Stomach (tissue), 9 donors: ENCODE data around the gene VWA2. TPM values are rescaled to one million over a fixed set of nuclear protein-coding genes. Genes with fewer than 3 reads are reported as not detected.

Experiments
- DNase-seq, 2 donors: peaks; one replicate each; pipeline versions ENCODE4 v3.0.0 to v3.0.0-alpha.2; 2013 to 2019
- H3K27ac ChIP-seq, 5 donors: fragments of 200-600 bp in 4 of 5; sonication (generic) in 4 of 5; one replicate each; pipeline ENCODE4 v1.5.1; 2013 to 2019; ENCODE audit warnings: mild to moderate bottlenecking in 1 of 5, moderate library complexity in 1 of 5
- H3K27me3 ChIP-seq, 3 donors: fragments of 200-600 bp; sonication (generic); one replicate each; pipeline ENCODE4 v1.5.1; 2017 to 2019; ENCODE audit warnings: mixed run types in 1 of 3
- H3K36me3 ChIP-seq, 4 donors: fragments of 200-600 bp; sonication (generic); 1 replicate in 3 of 4; 2 replicates in 1 of 4; pipeline ENCODE4 v1.5.1; 2016 to 2019
- H3K4me1 ChIP-seq, 4 donors: fragments of 200-600 bp; sonication (generic); one replicate each; pipeline ENCODE4 v1.5.1; 2016 to 2019
- H3K4me3 ChIP-seq, 4 donors: fragments of 200-600 bp; sonication (generic) in 3 of 4; one replicate each; pipeline ENCODE4 v1.5.1; 2016 to 2019; ENCODE audit warnings: mild to moderate bottlenecking in 1 of 4
- H3K9me3 ChIP-seq, 4 donors: fragments of 200-600 bp; sonication (generic); one replicate each; pipeline ENCODE4 v1.5.1; 2016 to 2019
- EP300 ChIP-seq: sonication (generic); formaldehyde crosslinking; IDR thresholded peaks from one replicate; pipeline ENCODE4 v1.6.1; 2017; ENCODE audit warnings: antibody characterized with exemption
- POLR2A ChIP-seq, 4 donors: fragments of 450-650 bp; IDR thresholded peaks; one replicate each; pipeline ENCODE4 v1.6.1; 2016; ENCODE audit warnings: antibody characterized with exemption in 4 of 4, control low read depth in 2 of 4, mild to moderate bottlenecking in 1 of 4, moderate library complexity in 1 of 4
- POLR2AphosphoS5 ChIP-seq, 3 donors: sonication (generic); formaldehyde crosslinking; IDR thresholded peaks; one replicate each; pipeline ENCODE4 v1.6.1; 2016; ENCODE audit warnings: antibody characterized with exemption in 3 of 3
- WGBS, 5 donors: extraction: QIAGEN DNeasy Blood & Tissue Kit in 3 of 5; methylation state at CpG; one replicate each; pipeline versions ENCODE4 v1.1.5 to v1.1.7; 2013 to 2018; 5-methylcytosine and 5-hydroxymethylcytosine counted together
- intact Hi-C: fragments of 100-400 bp; cut with DNase I; formaldehyde crosslinking; loops from one replicate; pipeline ENCODE4 v1.15.1; 2023; ENCODE audit warnings: low total_unique reads
- polyA plus RNA-seq, 3 donors: library from polyadenylated mRNA; stranded (reverse); fragments of 200-250 nt; gene quantifications; one replicate each; pipeline ENCODE4 v1.2.3, GENCODE V29; 2013
- total RNA-seq, 5 donors: library from RNA; depleted of rRNA; stranded (reverse); fragments of >200 nt; gene quantifications; one replicate each; pipeline versions ENCODE4 v1.1.0 to v1.2.3, GENCODE V29; 2014 to 2016
- TF ChIP-seq, protein P1 (sequence below), 7 experiments: fragments of 450-650 bp in 4 of 7; fragments of 200-600 bp in 3 of 7; sonication (generic) in 3 of 7; IDR thresholded peaks; one replicate each; pipeline ENCODE4 v1.5.1; 2016 to 2019; ENCODE audit warnings: antibody characterized with exemption in 7 of 7, control low read depth in 2 of 7, mild to moderate bottlenecking in 1 of 7
- donor health status: healthy with polysubstance abuse.
- donor health status: Bipolar disorder and iron deficiency.
- donor health status: healthy.

Gene VWA2
- total and polyA plus RNA-seq, 8 donors = 0.46 to 20.7 (median 5.8) TPM

- 59 to 74% (median 62%) methylated on average over 9 of the region's 9 CpGs for WGBS, 5 donors
- no peak for DNase-seq
- Histone ChIP-seq H3K9me3 (no peaks in the 10 kb centered on the region), H3K4me1 (peaks cover 10 to 23% (median 15%) of the 10 kb centered on the region in 4 donors), H3K27me3 (peaks cover 0 to 4% (median 0%) of the 10 kb centered on the region in 3 donors), H3K36me3 (peaks cover 0 to 37% (median 8%) of the 10 kb centered on the region in 4 donors), H3K4me3 (no peak overlapping the region), H3K27ac (no peak overlapping the region)
- intact Hi-C loops = loop anchor here (10.0 kb wide), 1 partner anchor 126 kb away; no protein-coding TSS in a partner anchor
- TF ChIP-seq, protein P1, sequence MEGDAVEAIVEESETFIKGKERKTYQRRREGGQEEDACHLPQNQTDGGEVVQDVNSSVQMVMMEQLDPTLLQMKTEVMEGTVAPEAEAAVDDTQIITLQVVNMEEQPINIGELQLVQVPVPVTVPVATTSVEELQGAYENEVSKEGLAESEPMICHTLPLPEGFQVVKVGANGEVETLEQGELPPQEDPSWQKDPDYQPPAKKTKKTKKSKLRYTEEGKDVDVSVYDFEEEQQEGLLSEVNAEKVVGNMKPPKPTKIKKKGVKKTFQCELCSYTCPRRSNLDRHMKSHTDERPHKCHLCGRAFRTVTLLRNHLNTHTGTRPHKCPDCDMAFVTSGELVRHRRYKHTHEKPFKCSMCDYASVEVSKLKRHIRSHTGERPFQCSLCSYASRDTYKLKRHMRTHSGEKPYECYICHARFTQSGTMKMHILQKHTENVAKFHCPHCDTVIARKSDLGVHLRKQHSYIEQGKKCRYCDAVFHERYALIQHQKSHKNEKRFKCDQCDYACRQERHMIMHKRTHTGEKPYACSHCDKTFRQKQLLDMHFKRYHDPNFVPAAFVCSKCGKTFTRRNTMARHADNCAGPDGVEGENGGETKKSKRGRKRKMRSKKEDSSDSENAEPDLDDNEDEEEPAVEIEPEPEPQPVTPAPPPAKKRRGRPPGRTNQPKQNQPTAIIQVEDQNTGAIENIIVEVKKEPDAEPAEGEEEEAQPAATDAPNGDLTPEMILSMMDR (IDR thresholded peaks at IDR 0.05) = no peak
- no peak for TF ChIP-seq POLR2AphosphoS5 (IDR thresholded peaks at IDR 0.05)
- TF ChIP-seq EP300 = no peak
- no peak for TF ChIP-seq POLR2A (IDR thresholded peaks at IDR 0.05)
Measured at GRCh38 chr10:114308531-114309363, 69.7 kb downstream of the VWA2 start.

DNA sequence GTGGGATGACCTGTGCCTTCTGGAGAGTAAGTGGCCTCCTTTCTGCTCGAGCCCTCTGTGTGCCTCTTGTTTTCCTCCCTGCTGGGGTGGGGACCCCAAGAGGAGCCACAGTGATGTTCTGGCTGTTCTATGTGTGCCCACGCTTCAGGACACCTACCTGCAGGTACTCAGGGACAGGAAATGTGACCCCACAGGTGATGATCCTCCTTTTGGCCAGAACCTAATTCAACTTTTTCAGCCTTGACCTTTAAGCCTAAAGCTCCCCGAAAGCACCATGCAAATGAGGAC is 70.3 kb downstream of the VWA2 start:
- 71 to 82% (median 78%) methylated on average over 3 of the region's 3 CpGs for WGBS, 5 donors
- intact Hi-C loops = loop anchor here (10.0 kb wide), 1 partner anchor 125 kb away; no protein-coding TSS in a partner anchor
- no peak for DNase-seq
- peaks cover 0 to 40% (median 9%) of the 10 kb centered on the region in 4 donors for H3K36me3 ChIP-seq
- TF ChIP-seq EP300 = no peak
- TF ChIP-seq, protein P1 (IDR thresholded peaks at IDR 0.05) = no peak
- no peak for TF ChIP-seq POLR2AphosphoS5 (IDR thresholded peaks at IDR 0.05)
- TF ChIP-seq POLR2A (IDR thresholded peaks at IDR 0.05) = no peak
- H3K9me3 ChIP-seq = no peaks in the 10 kb centered on the region
- H3K27ac ChIP-seq = no peak overlapping the region
- peaks cover 8 to 17% (median 11%) of the 10 kb centered on the region in 4 donors for H3K4me1 ChIP-seq
- peaks cover 0 to 4% (median 0%) of the 10 kb centered on the region in 3 donors for H3K27me3 ChIP-seq
- no peak overlapping the region for H3K4me3 ChIP-seq

GRCh38 chr10:114310346-114310745 is 71.3 kb downstream of the VWA2 start:
- WGBS, 5 donors = 80 to 92% (median 88%) methylated on average over 7 to 10 of the region's 10 CpGs
- DNase-seq = no peak
- Histone ChIP-seq H3K4me1 (peaks cover 0 to 9% (median under 1%) of the 10 kb centered on the region in 4 donors), H3K27me3 (no peaks in the 10 kb centered on the region), H3K27ac (no peak overlapping the region), H3K4me3 (no peak overlapping the region), H3K36me3 (peaks cover 0 to 40% (median 9%) of the 10 kb centered on the region in 4 donors), H3K9me3 (no peaks in the 10 kb centered on the region)
- TF ChIP-seq POLR2A (IDR thresholded peaks at IDR 0.05) = no peak
- no peak for TF ChIP-seq POLR2AphosphoS5 (IDR thresholded peaks at IDR 0.05)
- TF ChIP-seq EP300 = no peak
- TF ChIP-seq, protein P1 (IDR thresholded peaks at IDR 0.05) = no peak
- intact Hi-C loops = no loop called here

DNA sequence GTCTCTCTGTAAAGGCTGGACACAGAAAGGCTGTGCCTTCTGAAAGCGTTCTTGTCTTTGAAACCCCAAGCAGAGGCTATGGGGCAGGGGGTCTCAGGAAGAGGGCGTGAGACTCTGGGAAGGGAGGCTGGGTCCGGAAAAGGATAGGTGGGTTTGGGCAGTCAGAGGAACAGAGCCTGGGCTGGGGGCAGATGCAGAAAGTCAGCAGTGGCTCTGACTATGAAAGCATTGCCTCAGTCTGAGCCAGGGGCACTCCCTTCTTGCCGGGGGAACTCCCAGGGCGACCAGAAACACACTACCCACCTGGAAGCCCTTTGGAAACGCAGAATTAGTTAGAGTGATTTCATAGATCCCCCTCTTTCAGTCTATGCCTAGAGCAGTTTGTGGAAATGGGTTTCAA is 72.0 kb downstream of the VWA2 start:
- no peak for DNase-seq
- Histone ChIP-seq H3K4me1 (peaks cover 0 to 9% (median 0%) of the 10 kb centered on the region in 4 donors), H3K4me3 (no peak overlapping the region), H3K27ac (no peak overlapping the region), H3K9me3 (no peaks in the 10 kb centered on the region), H3K27me3 (no peaks in the 10 kb centered on the region), H3K36me3 (peaks cover 0 to 40% (median 9%) of the 10 kb centered on the region in 4 donors)
- TF ChIP-seq POLR2AphosphoS5 (IDR thresholded peaks at IDR 0.05) = no peak
- TF ChIP-seq POLR2A (IDR thresholded peaks at IDR 0.05) = no peak
- no peak for TF ChIP-seq EP300
- TF ChIP-seq, protein P1 (IDR thresholded peaks at IDR 0.05) = no peak
- intact Hi-C loops = no loop called here
- 65 to 92% (median 76%) methylated on average over 6 of the region's 6 CpGs for WGBS, 5 donors
